Caco-2 (cell line): ENCODE data around the gene SUMO3. TPM values are rescaled to one million over a fixed set of nuclear protein-coding genes. Genes with fewer than 3 reads are reported as not detected.

Source experiments
- BruUV-seq: library from RNA; stranded (reverse); fragments of 400-500 nt; replicated peaks from 2 replicates; lab custom pipeline; 2021; lab: Mats Ljungman, UMichigan
- CTCF ChIA-PET: fragments of 300-600 bp; sonication (Branson Sonifier 250); formaldehyde crosslinking; loops from one replicate; lab custom pipeline; 2022; ENCODE audit warnings: antibody characterized with exemption; lab: Charles Lee
- POLR2A ChIA-PET: fragments of 300-600 bp; sonication (Branson Sonifier 250); formaldehyde crosslinking; loops from one replicate; lab custom pipeline; 2022; ENCODE audit warnings: antibody characterized with exemption; lab: Charles Lee
- DNase-seq, 2 experiments: peaks; one replicate each; pipeline versions ENCODE4 v3.0.0 to v3.0.0-alpha.2; 2020 to 2022
- H3K27me3 ChIP-seq: replicated peaks from 2 replicates; pipeline ENCODE4 v1.6.0; 2011; ENCODE audit warnings: low read length; ENCODE audit not compliant: control insufficient read depth, insufficient read depth
- H3K36me3 ChIP-seq: 2 replicates; pipeline ENCODE4 v1.5.1; 2011; ENCODE audit warnings: low read length; ENCODE audit not compliant: control insufficient read depth, insufficient read depth
- H3K4me1 ChIP-seq: fragments of 250-450 bp; sonication (Bioruptor Pico); 2 replicates; pipeline ENCODE4 v1.5.1; 2020; ENCODE audit warnings: mild to moderate bottlenecking
- H3K4me3 ChIP-seq: 2 replicates; pipeline ENCODE4 v1.5.1; 2011; ENCODE audit warnings: low read depth, mild to moderate bottlenecking, control low read depth, low read length
- H3K9me3 ChIP-seq: fragments of 250-450 bp; sonication (Bioruptor Pico); 2 replicates; pipeline ENCODE4 v1.5.1; 2020; ENCODE audit warnings: mild to moderate bottlenecking, moderate library complexity
- H3K27ac Mint-ChIP-seq: one replicate; pipeline ENCODE4 v1.8.0; 2022; ENCODE audit warnings: mixed read lengths; ENCODE audit not compliant: unreplicated experiment
- H3K27me3 Mint-ChIP-seq: one replicate; pipeline ENCODE4 v1.8.0; 2022; ENCODE audit warnings: mixed read lengths; ENCODE audit not compliant: insufficient read depth, unreplicated experiment
- H3K36me3 Mint-ChIP-seq: one replicate; pipeline ENCODE4 v1.8.0; 2022; ENCODE audit warnings: mild to moderate bottlenecking, mixed read lengths; ENCODE audit not compliant: insufficient read depth, unreplicated experiment
- H3K4me1 Mint-ChIP-seq: one replicate; pipeline ENCODE4 v1.8.0; 2022; ENCODE audit warnings: low read depth, mixed read lengths; ENCODE audit not compliant: unreplicated experiment
- H3K4me3 Mint-ChIP-seq: one replicate; pipeline ENCODE4 v1.8.0; 2022; ENCODE audit warnings: mild to moderate bottlenecking, moderate library complexity, mixed read lengths; ENCODE audit not compliant: unreplicated experiment
- H3K9me3 Mint-ChIP-seq: one replicate; pipeline ENCODE4 v1.8.0; 2022; ENCODE audit warnings: mixed read lengths; ENCODE audit not compliant: unreplicated experiment
- CTCF ChIP-seq, 2 experiments: fragments of 200-600 bp in 1 of 2; IDR thresholded peaks; 1 replicate in 1 of 2; 2 replicates in 1 of 2; pipeline versions ENCODE4 v1.5.1 to v1.8.0; 2011 to 2022; ENCODE audit warnings: antibody characterized with exemption in 1 of 2, control low read depth in 1 of 2, inconsistent platforms in 1 of 2, low read depth in 1 of 2, low read length in 1 of 2, mild to moderate bottlenecking in 1 of 2, moderate library complexity in 1 of 2; ENCODE audit not compliant: insufficient read depth in 1 of 2, severe bottlenecking in 1 of 2, unreplicated experiment in 1 of 2
- intact Hi-C: fragments of 100-400 bp; cut with micrococcal nuclease; formaldehyde crosslinking; loops from one replicate; pipeline ENCODE4 v1.10.0; 2022; ENCODE audit not compliant: unreplicated experiment
- total RNA-seq: library from RNA; stranded (reverse); gene quantifications from 2 replicates; pipeline ENCODE4 v1.2.3, GENCODE V29; 2022

Gene SUMO3
- total RNA-seq, 1 experiment from 2014 or later = 118 TPM

- Mint-ChIP-seq H3K4me3 (no peak overlapping the region), H3K9me3 (no peaks in the 10 kb centered on the region), H3K27ac (peak overlapping the region; percentile 30), H3K27me3 (no peaks in the 10 kb centered on the region), H3K4me1 (peaks cover 6% of the 10 kb centered on the region), H3K36me3 (peaks cover 51% of the 10 kb centered on the region)
- no TSS peak for BruUV-seq
- no peak for TF ChIP-seq CTCF (IDR thresholded peaks at IDR 0.05; ENCODE audit: insufficient read depth in 1 of 2, low read depth in 1 of 2, low read length in 1 of 2, severe bottlenecking in 1 of 2, unreplicated experiment in 1 of 2)
- DNase-seq = peak in 1 of 2 experiments; percentile 20
- no peaks in the 10 kb centered on the region; the same call in 1 of the 2 replicates for H3K36me3 ChIP-seq
- peaks cover 24% of the 10 kb centered on the region for H3K4me1 ChIP-seq
- intact Hi-C loops = no loop called here
- no peak overlapping the region for H3K4me3 ChIP-seq
- ChIA-PET CTCF (interaction anchor here (0.7 kb wide), 1 partner anchor 42 kb away, joined by 4 read pairs; no protein-coding TSS in a partner anchor), POLR2A (no interaction called here)
- H3K9me3 ChIP-seq = no peaks in the 10 kb centered on the region
- no peaks in the 10 kb centered on the region for H3K27me3 ChIP-seq
Observed at GRCh38 chr21:44844256-44844655, 26.4 kb upstream of the SUMO3 start.

GRCh38 chr21:44842721-44843445 lies 25.0 kb upstream of the SUMO3 start:
- H3K36me3 ChIP-seq = no peaks in the 10 kb centered on the region
- intact Hi-C loops = no loop called here
- peak in 1 of 2 experiments; percentile 12 for DNase-seq
- ChIA-PET CTCF (no interaction called here), POLR2A (no interaction called here)
- BruUV-seq = no TSS peak
- peaks cover 20% of the 10 kb centered on the region for H3K4me1 ChIP-seq
- Mint-ChIP-seq H3K27me3 (no peaks in the 10 kb centered on the region), H3K4me1 (peaks cover 6% of the 10 kb centered on the region), H3K27ac (no peak overlapping the region), H3K4me3 (no peak overlapping the region), H3K36me3 (peaks cover 39% of the 10 kb centered on the region), H3K9me3 (no peaks in the 10 kb centered on the region)
- no peak overlapping the region for H3K4me3 ChIP-seq
- no peak for TF ChIP-seq CTCF (IDR thresholded peaks at IDR 0.05; ENCODE audit: insufficient read depth in 1 of 2, low read depth in 1 of 2, low read length in 1 of 2, severe bottlenecking in 1 of 2, unreplicated experiment in 1 of 2)
- no peaks in the 10 kb centered on the region for H3K27me3 ChIP-seq
- H3K9me3 ChIP-seq = no peaks in the 10 kb centered on the region

GRCh38 chr21:44842087-44842486 lies 24.2 kb upstream of the SUMO3 start:
- Histone ChIP-seq H3K36me3 (no peaks in the 10 kb centered on the region), H3K9me3 (no peaks in the 10 kb centered on the region), H3K27me3 (no peaks in the 10 kb centered on the region), H3K4me3 (no peak overlapping the region), H3K4me1 (peaks cover 22% of the 10 kb centered on the region)
- peaks cover 6% of the 10 kb centered on the region for H3K4me1 Mint-ChIP-seq
- POLR2A ChIA-PET = no interaction called here
- BruUV-seq = no TSS peak
- peaks cover 31% of the 10 kb centered on the region for H3K36me3 Mint-ChIP-seq
- CTCF ChIA-PET = no interaction called here
- H3K9me3 Mint-ChIP-seq = no peaks in the 10 kb centered on the region
- H3K27ac Mint-ChIP-seq = no peak overlapping the region
- intact Hi-C loops = no loop called here
- no peak overlapping the region for H3K4me3 Mint-ChIP-seq
- no peak for DNase-seq
- no peaks in the 10 kb centered on the region for H3K27me3 Mint-ChIP-seq
- TF ChIP-seq CTCF (IDR thresholded peaks at IDR 0.05; ENCODE audit: insufficient read depth in 1 of 2, low read depth in 1 of 2, low read length in 1 of 2, severe bottlenecking in 1 of 2, unreplicated experiment in 1 of 2) = no peak
